Esophagus muscularis mucosa (tissue), 3 donors: ENCODE results near the gene TRAF1.

Source experiments
- POLR2A ChIP-seq: fragments of 450-650 bp; IDR thresholded peaks from one replicate; pipeline ENCODE4 v1.6.1; 2017; ENCODE audit warnings: antibody characterized with exemption, moderate library complexity, mild to moderate bottlenecking, low read depth
- TF ChIP-seq, protein P1 (sequence below), 3 experiments: fragments of 200-600 bp in 2 of 3; fragments of 450-650 bp in 1 of 3; sonication (generic) in 2 of 3; IDR thresholded peaks; one replicate each; pipeline ENCODE4 v1.5.1; 2017 to 2019; ENCODE audit warnings: antibody characterized with exemption in 3 of 3, mild to moderate bottlenecking in 2 of 3, moderate library complexity in 1 of 3

DNA sequence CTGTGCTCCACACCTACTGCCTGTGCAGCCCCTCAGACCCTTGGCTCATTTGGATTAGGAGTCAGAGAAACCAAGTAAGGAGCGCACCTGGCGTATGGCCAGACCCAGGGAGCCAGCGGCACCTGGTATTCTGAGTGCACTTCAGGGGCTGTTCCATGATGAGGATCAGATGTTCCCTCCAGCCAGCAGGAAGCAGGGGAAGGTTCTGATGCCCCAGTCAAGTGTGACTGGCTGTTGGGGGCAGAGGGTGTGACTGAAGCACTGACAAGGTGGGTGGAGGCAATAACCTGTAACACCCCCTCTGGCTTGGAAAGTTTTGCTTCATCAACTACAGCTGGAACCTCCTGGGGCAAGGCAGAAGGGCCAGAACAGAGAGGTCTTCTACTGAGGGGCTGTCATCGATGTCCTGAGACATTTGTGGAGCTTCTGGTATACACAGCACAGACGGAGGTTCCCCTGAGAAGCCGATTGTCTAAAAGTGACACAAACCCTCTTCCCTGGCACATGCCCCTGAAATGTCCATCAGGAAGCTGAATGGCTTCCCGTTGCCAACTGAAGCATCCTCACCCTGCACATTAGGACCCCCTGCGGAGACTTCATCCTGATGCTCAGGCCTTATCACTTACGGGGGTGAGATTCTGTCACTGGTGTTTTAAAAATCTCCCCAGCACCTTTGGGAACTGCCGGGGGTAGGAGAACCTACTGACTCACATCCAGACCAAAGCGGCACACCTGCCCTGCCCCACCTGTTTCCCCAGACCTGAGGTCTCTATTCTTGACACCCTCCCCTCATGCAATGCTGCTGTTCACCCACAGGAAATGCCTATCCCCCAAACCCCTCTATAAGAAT is 21.1 kb downstream of the TRAF1 start:
- TF ChIP-seq, protein P1, sequence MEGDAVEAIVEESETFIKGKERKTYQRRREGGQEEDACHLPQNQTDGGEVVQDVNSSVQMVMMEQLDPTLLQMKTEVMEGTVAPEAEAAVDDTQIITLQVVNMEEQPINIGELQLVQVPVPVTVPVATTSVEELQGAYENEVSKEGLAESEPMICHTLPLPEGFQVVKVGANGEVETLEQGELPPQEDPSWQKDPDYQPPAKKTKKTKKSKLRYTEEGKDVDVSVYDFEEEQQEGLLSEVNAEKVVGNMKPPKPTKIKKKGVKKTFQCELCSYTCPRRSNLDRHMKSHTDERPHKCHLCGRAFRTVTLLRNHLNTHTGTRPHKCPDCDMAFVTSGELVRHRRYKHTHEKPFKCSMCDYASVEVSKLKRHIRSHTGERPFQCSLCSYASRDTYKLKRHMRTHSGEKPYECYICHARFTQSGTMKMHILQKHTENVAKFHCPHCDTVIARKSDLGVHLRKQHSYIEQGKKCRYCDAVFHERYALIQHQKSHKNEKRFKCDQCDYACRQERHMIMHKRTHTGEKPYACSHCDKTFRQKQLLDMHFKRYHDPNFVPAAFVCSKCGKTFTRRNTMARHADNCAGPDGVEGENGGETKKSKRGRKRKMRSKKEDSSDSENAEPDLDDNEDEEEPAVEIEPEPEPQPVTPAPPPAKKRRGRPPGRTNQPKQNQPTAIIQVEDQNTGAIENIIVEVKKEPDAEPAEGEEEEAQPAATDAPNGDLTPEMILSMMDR (IDR thresholded peaks at IDR 0.05), result no peak
- TF ChIP-seq POLR2A, result no peak
